CD4-positive, alpha-beta T cell treated with Interferon gamma for 1 hour (primary cell): ENCODE results near the gene SIK2.

Experiments
- DNase-seq: peaks from one replicate; pipeline ENCODE4 v3.0.0-alpha.2; 2020

The SIK2 gene

DNA sequence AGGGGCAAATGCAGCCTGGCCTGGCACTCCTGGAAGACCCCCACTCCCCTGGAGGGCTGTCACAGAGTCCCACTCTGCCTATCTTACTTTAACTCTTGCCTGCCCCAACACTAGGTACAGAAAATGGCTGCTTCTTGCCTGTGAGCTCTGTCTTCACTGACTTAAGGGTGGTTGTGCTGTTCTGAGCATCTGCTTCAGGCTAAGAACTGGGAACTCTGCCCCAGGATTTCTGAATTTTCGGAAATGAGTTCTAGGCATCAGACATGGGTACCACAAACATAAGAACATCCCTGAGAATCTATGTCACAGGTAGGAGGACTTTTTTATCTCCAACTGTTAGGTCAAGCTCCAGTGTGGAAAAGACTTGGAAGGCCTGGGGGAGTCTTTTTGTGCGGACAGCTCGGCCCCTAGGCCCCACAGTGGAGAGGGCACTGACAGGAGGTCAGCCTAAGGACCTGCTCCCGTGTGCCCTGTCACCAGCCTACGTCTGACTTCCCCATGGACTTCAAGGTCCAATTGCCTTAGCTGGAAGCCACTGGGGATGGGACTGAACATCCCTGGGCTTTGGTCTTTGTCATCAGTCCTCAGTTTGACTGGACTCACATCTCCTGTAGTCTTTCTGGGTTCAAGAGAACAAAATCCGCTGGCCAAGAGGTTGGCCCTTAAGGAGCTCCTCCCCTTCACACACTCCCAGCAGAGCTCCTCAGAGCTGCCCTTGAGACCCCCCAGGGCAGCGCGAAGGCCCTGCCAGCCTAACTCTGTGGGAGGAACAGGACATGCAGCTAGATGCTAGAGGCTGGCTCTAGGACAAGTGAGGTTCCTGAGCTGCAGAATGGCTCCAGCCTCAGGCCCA is 132.1 kb downstream of the SIK2 start:
- DNase-seq, result no peak

DNA sequence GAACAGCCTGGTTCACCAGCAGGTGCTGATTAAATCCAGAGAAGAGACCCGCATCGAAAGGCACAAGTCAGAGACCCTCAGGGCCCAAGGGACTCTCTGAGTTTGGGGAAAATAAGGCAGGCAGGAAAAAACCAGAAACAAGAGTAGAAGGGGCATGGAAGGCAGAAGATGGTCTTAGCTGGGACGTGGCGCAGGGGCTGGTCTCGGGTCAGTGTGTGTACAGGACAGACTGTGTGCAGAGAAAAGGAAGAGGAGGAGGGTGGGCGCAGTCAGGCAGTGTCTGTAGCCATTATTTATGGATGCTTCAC is 132.7 kb downstream of the SIK2 start:
- no peak for DNase-seq

DNA sequence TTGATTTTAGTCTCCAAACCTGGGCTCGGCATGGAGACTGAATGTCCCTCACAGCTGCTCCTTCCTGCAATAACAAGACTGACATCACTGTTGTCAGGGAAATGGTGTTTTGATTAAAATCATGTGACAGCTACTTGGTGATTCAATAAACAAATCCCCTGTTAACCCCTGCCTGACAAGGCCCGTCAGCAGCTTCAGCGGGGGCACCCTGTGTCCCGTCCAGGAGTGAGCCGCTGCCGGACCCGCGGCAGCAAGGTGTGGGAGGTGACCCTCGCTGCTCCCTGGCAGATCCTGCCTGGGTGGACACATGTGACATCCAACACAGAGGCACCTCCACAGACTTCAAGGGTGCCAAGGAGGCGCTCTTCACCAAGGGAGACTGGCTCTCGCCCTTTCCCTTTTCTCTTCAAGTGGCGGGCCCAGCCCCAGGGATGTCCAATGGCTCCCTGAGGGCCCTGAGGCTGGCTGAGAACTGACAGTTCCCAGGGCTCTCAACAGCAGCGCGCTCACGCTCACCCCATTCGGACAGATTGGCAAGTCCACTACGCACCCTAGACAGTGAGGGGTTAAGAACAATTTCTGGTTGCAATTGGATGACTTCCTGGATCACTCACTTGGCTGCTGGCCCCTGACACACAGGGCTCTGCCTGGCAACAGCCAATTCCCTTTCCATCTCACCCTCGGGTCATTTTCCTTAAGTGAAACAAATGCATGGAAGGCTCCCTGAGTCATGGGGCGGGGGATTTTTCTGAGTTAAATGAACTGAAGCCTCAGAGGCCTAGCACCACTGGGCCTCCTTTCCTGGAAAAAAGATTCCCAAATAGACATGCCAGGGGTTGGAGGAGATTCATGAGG is 133.2 kb downstream of the SIK2 start:
- DNase-seq, result no peak

DNA sequence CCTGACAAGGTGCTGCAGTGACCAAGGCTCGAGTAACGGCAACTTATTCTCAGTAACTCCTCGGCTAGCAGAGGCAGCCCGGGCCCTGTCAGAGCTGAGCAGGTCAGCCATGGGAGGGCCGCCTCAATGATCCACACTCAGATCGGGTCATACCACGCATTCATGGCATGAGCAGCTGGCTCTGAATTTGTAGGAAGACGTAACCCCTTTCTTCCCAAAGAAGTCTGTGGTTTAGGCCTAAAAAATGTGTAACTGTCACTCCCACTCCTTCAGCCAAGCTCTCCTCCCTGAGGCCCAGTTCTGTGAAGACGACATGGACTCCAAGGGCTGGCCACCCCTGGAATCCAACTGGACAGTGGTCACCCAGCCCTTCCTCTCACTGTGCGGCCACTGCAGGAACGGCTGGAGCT is 133.9 kb downstream of the SIK2 start:
- no peak for DNase-seq

DNA sequence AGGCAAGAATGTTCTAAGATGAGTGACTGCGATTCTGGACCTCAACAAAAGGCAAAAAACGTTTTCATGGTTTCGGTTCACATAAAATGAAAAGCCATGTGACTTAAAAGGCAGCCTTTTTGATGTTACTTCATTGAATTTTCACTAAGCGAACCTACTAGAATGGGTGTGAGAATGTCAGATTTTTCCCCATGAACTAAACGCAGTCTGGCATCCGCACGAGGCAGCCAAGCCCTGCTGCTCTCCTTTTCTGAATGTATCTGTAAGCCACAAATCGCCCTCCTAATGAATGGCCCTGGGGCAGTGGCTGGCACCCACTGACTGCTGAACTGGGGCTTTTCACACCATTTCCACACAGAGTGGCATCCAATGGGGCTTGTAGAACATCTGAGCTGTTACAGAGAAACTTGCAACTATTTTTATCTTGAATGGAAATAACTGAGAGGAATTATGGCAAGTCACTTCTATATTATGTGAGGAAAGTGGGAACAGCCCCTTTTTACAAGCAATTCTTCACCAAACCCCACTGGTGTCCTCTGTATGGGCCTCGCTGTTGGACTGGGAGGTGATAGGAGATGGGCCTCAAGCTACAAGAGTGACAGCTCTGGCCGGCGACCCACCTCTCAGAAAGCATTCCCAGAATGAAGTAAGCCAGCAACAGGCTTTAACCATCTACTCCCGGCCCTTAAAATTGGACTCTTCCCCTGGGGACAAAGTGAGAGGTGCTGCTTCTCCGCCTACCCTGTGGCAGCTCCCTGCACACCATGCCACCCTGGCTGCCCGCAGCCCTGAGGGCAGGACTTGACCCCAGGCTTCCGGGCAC is 134.6 kb downstream of the SIK2 start:
- no peak for DNase-seq

DNA sequence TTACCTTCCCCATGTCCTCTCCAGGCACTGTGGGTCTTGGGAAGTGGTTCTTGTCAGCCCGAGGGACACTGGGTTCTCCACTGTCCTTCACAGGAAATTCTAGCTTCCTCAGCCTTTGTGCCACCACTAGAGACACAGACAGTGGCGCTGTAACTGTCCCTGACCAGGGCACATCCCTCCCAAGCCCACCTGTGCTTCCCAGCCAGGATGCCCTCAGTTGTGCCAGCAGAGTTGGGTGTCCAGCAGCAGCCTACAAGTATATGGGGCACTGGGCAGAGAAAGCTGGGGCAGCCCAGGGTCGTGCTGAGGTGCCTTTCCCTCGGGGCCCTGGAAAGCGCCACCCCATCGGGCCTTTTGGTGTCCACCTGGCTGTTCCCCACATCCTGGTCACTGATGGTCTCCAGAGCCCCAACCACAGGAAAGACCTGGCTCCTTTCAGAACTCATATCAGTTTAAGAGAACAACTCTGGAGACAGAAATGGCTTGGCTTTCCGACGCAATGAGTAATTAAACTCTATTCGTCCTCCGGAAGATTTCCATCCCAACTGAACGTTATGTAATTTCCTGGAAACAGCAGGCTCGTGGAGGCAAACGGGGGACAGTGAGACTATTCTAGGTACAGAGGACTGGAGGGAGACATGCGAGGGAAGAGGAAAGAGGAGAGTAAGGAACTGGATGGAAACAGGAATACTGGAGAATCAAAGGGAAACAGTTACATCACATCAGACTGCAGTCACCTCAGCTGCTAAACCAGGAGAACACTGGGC is 135.4 kb downstream of the SIK2 start:
- DNase-seq, result no peak

DNA sequence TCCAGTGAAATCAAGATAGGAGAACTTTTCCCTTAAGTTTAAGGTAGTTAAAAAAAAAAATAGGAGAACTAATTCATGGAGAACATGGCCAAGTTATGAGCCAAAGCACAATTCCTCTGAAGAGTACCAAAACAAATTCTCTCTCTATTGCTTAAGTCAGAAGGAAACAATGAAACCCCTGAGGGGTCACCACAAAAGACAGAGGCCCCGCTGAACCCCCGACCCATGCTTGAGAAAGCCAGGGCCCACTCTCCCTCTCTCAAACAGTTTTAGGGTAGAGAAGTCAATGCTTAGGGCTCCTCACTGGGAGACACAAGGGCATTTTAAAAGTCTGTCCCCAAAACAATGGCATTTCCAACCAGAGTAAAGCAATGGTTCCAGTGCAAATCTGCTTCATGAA is 137.1 kb downstream of the SIK2 start:
- no peak for DNase-seq

DNA sequence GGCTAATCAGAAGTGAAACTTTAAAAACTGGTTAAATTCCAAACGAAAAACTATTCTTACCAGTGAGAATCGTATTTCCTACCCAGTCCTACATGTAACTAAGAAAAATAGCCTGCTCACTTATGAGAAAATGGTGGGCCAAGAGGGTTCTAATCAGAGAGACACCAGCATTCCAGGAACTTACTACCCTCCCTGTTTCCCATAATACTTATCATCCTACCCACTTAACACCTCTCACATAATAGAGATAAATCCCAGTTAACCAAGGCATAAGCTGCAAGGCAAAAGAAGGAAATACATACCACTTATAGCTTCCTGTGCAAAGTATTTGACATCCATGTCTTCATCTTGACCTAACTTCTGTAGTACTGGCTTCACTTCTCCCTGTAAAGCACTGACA is 139.5 kb downstream of the SIK2 start:
- no peak for DNase-seq

DNA sequence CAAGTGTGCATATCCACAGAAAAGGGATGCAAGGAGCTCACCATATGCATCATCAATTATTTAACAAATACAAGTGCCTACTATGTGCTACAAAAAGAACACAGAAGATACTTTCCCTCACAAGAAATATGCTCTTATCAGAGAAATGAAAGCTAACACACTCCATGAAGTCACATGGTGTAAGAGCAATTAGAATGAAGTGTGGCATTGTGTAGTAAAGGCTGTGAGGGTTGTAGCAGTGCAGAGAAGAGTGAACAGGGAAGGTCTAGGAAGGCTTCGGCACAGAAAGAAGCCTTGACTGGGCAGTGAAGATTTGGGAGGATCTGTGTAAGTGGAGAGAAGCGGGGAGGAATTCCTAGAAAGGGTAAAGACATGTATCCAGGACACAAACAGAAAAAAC is 141.5 kb downstream of the SIK2 start:
- DNase-seq, result no peak

DNA sequence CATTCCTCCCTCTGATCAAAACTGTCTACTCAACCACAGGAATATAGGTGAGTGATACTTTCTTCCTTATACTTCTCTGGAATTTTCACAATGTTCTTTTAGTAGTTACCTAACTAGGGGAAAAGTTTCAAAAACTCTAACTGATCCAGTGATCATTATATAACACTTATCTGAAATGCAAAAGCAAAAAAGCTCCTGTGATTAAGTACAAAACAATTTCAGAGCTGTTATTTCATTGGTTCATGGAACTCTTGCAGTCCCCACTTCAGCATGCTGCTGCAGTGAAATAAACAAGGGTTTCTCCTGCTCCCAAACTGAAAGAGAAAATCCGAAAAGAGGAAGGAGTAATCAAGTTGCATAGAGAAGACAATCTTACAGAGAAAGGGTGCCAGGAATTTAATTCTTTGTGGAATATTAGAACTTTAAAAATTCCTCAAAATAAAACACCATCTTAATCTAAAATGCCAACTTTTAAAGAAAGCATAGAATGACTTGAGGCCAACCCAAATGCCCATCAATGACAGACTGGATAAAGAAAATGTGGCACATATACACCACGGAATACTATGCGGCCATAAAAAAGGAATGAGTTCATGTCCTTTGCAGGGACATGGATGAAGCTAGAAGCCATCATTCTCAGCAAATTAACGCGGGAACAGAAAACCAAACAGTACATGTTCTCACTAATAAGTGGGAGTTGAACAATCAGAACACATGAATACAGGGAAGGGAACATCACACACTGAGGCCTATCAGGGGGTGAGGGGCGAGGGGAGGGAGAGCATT is 143.7 kb downstream of the SIK2 start:
- no peak for DNase-seq

DNA sequence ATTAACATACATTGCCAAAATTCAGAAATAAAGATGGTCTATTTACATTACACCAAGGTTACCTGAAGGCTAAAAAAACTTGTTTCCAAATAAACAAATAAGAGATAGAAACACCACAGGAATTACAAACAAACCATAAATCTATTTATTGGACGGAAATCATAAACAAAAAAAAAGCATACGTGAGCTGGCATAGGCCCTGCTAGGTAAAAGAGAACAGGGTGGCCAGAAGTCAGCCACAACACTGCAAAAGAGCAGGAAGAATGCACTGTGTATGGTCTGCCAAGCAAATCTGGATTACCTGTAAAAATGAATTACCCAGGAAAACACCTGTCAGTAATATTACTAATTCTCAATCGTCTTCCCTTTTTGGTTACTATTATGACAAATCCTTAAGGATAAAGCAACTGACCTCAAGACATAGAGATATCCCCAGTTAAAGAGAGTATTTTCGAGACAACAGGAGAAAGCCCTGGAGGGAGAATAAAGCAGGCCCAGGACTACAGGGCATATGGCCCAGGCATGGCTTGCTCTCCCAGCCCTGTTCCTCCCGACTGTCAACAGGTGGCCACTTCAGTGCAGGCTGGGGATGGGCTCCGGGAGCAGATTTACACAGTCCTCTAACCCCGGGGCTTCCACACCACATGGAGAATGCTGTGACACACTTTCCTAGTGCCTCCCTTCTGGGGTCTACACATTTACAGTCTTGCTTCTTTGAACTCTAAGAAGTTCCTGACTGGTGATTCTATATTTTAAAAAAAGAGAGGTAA is 146.0 kb downstream of the SIK2 start:
- no peak for DNase-seq

DNA sequence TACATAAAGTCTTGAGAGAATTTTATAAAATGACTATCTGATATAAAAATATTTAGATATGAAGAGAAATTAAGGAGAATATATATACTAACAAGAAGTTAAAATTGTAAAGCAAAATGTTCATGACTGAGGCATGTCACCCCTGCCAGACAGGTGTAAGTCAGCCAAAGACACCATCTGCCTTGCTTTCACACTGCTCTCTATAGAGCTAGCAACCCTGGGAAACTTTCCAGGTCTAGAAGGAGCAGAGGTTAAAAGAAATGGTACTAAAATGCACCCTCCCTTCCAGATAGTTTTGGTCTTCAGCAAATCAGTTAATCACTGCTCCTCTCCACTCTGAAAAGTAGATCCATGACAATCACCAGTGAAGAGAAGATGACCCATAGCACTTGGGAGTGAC is 147.4 kb downstream of the SIK2 start:
- DNase-seq, result no peak

DNA sequence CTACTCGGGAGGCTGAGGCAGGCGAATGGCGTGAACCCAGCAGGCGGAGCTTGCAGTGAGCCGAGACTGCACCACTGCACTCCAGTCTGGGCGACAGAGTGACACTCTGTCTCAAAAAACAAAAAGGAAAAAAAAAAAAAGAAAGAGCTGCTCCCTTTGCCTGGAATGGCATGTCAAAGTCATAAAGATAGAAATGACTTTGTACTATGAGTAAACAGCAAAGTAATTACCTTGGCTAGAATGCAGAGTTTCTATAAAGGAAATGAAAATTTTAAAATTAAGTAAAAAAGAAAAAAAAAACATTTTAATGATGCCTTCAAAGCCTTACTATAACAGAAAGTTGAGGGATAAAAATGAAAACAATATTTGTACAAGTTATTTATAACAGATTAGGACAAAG is 153.8 kb downstream of the SIK2 start:
- no peak for DNase-seq

DNA sequence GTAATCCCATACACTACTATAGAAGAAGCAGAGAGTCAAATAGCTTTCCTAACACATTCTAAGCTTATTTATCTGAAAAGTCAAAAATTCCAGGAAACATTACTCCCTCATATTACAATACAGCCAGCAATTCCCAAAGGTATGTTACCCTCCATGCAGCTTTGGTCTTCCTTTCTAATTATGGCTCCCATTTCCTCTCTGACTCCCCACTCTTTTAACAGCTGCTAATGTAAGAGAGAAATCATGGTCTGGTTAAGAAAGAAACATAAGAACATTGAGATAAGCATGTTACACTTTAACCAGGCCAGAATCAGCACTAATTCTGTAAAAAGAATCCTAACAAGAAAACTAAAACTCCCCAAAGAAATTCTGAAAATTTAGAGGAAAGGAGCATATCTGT is 157.1 kb downstream of the SIK2 start:
- DNase-seq, result no peak

DNA sequence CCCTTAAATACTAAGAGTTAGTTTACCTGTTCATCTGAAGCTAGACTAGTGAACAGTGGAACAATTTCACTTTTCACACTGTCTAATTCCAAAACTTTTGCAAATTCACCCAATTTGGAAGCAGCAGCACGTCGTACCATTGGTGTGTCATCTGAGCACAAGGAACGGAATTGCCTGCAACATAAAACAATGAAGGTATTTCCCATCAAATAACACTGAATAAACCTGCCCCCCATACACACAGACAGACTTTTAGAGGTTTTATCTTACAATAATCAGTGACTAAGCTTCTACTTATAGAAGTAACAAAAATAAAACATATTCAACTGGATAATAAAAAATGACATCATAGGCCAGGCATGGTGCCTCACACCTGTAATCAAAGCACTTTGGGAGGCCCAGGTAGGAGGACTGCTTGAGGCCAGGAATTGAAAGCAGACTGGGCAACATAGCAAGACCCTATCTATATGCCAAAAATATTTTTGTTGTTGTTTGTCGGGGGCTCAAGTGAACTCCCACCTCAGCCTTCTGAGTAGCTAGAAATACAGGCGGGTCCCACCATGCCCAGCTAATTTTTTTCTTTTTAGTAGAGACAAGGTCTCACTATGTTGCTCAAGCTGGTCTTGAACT is 157.6 kb downstream of the SIK2 start:
- no peak for DNase-seq

DNA sequence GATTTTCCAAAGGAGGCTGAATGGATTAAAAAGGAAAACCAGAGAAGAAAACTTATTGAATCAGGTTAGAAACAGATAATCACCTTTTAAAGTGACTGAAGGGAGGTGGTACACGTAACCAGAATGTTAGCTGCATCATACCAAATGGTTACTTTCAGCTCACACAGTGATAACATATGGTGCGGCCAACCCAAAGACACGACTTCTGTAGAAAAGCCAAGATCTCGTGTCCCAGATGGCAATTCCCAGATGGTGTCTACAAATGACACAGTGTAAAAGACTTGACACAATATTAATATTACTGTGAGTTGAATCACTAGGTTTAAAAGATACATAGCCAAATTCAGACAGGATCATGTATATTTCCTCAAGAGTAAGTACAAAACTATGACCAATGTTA is 158.8 kb downstream of the SIK2 start:
- DNase-seq, result no peak

DNA sequence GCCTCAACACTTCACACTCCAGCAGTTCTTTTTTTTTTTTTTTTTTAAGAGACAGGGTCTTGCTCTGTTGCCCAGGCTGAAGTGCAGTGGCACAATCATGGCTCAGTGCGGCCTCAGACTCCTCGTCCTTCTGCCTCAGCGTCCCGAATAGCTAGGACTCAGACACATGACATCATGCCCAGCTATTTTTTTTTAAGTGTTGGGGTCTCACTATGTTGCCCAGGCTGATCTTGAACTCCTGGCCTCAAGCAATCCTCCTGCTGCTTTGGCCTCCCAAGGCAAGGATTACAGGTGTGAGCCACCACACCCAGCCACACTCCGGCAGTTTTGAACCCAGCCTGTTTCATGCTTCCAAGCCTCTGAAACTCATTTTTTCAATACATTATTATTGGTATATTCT is 160.3 kb downstream of the SIK2 start:
- no peak for DNase-seq

DNA sequence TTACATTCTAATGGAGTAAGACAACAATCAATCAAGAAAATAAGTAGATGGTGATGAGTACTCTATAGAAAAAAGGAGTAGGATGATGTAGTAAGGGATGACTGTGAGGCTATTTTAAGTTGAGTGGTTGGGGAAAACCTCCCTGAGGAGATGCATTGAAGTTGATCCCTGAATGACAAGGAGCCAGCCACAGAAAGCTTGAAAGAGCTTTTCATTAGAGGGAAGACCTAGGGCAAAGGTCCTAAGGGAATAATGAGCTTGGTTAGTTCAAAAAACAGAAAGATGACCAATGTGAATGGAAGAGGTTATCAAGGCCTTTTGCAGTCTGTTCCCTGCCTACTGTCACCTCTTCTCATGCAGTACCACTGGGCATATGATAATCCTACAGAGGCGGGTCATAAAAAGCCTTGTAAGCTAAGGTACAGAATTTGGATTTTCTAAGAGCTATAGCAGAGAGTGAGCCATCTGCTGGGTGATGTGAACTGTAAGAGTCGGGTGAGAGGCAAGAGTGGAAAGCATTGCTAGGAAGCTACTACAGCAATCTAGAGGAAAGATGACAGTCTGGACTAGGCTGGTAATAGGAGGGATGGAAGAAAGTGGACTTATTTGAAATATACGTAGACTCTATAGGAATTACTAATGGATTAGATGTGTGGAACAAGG is 160.9 kb downstream of the SIK2 start:
- DNase-seq, result no peak

DNA sequence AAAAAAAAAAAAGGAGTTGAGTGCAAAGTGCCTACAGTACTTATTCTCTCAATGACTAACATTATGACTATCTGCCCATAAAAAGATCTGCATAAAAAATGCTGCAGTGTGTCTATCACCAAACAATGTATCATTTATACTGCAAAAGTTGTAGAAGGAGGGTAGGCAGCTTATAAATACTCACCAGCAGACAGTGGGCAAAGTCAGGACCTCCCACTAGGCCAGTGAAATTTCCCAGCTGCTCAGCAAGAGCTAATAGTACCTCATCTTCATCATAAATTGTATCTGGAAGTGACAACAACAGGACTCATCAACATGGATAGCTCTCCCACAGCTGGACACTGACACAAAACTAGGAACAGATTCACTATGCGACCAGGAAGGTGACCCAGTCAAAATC is 162.4 kb downstream of the SIK2 start:
- DNase-seq, result no peak
